Thyroid gland (tissue), 4 donors: Measurements from ENCODE around the gene ATP13A3.

ENCODE experiments used
- CTCF ChIP-seq, 6 experiments: fragments of 200-600 bp in 3 of 6; fragments of 450-650 bp in 3 of 6; sonication (generic) in 3 of 6; IDR thresholded peaks; one replicate each; pipeline ENCODE4 v1.5.1; 2016 to 2019; ENCODE audit warnings: antibody characterized with exemption in 6 of 6, mild to moderate bottlenecking in 2 of 6, inconsistent platforms in 1 of 6, moderate library complexity in 1 of 6
- POLR2A ChIP-seq, 2 donors: fragments of 450-650 bp; IDR thresholded peaks; one replicate each; pipeline ENCODE4 v1.6.1; 2017; ENCODE audit warnings: antibody characterized with exemption in 2 of 2, mild to moderate bottlenecking in 2 of 2, moderate library complexity in 1 of 2

- no peak for TF ChIP-seq POLR2A (IDR thresholded peaks at IDR 0.05)
- TF ChIP-seq CTCF (IDR thresholded peaks at IDR 0.05) = no peak
Observed at GRCh38 chr3:194373028-194373427, 113.8 kb downstream of the ATP13A3 start.
